Mesothelial cell of epicardium (in vitro differentiated cells): Measurements from ENCODE around the gene DPYSL4. TPM values are rescaled to one million over a fixed set of nuclear protein-coding genes. Genes with fewer than 3 reads are reported as not detected.

Source experiments
- DNase-seq, 2 experiments: peaks; one replicate each; pipeline ENCODE4 v3.0.0; 2021; ENCODE audit warnings: low spot score in 2 of 2; ENCODE audit not compliant: unreplicated experiment in 2 of 2
- H3K27ac Mint-ChIP-seq: 2 replicates; pipeline ENCODE4 v1.8.0; 2021; ENCODE audit warnings: mixed read lengths
- H3K27me3 Mint-ChIP-seq: 2 replicates; pipeline ENCODE4 v1.8.0; 2021; ENCODE audit warnings: low read depth, mixed read lengths
- H3K36me3 Mint-ChIP-seq: 2 replicates; pipeline ENCODE4 v1.8.0; 2021; ENCODE audit warnings: mixed read lengths
- H3K4me1 Mint-ChIP-seq: 2 replicates; pipeline ENCODE4 v1.8.0; 2021; ENCODE audit warnings: mixed read lengths
- H3K4me3 Mint-ChIP-seq: 2 replicates; pipeline ENCODE4 v1.8.0; 2021; ENCODE audit warnings: mild to moderate bottlenecking, moderate library complexity, mixed read lengths
- H3K9me3 Mint-ChIP-seq: 2 replicates; pipeline ENCODE4 v1.8.0; 2021; ENCODE audit warnings: mixed read lengths
- CTCF ChIP-seq: fragments of 200-600 bp; sonication (generic); IDR thresholded peaks from one replicate; pipeline ENCODE4 v1.5.0; 2021; ENCODE audit warnings: antibody characterized with exemption; ENCODE audit not compliant: unreplicated experiment
- total RNA-seq: library from RNA; stranded (reverse); gene quantifications from 3 replicates; pipeline ENCODE4 v1.2.1, GENCODE V29; 2021

Gene DPYSL4
- total RNA-seq, 1 donor from 2014 or later: 18.6 TPM

GRCh38 chr10:132203256-132204077 lies 16.7 kb downstream of the DPYSL4 start:
- Mint-ChIP-seq H3K4me3 (no peak overlapping the region), H3K27me3 (no peaks in the 10 kb centered on the region), H3K9me3 (no peaks in the 10 kb centered on the region), H3K36me3 (no peaks in the 10 kb centered on the region), H3K4me1 (no peaks in the 10 kb centered on the region), H3K27ac (no peak overlapping the region)
- no peak for TF ChIP-seq CTCF
- no peak for DNase-seq

DNA sequence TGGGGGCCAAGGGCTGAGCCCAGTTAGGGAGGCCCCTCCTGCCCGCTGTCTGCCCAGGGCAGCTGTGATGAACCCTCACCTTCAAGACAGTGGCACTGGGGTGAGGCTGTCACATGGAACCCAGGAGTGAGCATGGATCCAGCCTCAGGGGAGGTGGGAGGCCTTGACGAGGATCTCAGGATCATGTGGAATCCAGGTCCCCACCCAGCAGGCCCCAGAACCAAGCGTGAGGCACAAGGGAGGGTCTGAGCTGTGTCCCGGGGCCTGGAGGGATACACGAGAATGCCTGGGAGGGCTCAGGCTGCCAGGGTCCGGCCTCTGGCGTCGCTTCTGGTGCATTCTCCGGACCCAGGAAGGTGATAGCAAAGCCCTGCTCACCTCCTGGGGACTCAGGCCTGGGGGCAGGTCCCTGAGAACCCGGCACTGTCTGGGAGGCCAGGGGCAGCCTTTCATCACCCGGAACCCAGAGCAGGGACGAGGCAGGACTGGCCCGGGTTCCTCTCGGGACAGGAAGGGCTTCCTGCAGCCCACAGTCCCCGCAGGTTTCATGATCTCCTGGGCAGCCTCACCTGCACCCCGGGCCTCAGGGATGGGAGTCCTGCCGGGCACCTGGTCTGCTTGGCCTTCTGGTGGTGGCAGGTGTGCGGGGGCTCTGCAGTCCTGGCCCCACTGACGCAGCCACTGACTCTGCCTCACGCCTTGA lies 17.5 kb downstream of the DPYSL4 start:
- DNase-seq: no peak
- Mint-ChIP-seq H3K4me3 (no peak overlapping the region), H3K27ac (no peak overlapping the region), H3K27me3 (no peaks in the 10 kb centered on the region), H3K36me3 (no peaks in the 10 kb centered on the region), H3K9me3 (no peaks in the 10 kb centered on the region), H3K4me1 (no peaks in the 10 kb centered on the region)
- no peak for TF ChIP-seq CTCF

DNA sequence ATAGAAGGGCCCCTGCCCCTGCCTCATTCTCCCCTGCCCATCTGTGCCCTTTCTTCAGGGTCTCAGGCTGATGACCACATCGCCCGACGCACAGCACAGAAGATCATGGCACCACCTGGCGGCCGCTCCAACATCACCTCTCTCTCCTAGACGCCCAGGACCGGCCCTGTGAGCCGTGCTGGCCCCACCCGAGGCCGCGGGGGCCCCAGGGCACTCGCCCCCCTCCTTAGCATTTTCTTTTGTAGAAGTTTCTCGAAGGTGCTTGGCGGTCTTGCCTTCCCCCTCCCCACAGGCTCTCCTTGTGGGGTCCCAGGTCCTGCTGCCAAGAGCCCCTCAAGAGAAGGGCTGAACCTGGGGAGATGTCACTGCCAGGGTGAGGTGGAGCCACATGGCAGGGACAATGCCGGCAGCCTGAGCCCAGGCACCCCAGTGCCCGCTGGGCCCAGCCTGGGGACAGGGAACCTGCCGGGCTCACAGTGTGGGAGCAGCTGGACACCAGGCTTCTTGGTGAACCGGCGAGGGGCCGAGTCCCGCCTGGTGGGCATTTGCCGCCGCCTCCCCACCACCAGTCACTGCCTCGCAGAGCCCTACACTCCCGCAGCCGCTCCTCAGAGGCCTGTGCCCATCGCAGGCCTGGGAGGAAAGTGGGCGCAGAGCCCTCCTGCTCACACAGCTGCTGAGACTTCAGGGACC lies 18.2 kb downstream of the DPYSL4 start:
- Mint-ChIP-seq H3K4me1 (no peaks in the 10 kb centered on the region), H3K27ac (no peak overlapping the region), H3K4me3 (no peak overlapping the region), H3K36me3 (no peaks in the 10 kb centered on the region), H3K27me3 (no peaks in the 10 kb centered on the region), H3K9me3 (no peaks in the 10 kb centered on the region)
- DNase-seq: no peak
- TF ChIP-seq CTCF: no peak

GRCh38 chr10:132205650-132206376 lies 19.1 kb downstream of the DPYSL4 start:
- no peak for DNase-seq
- no peaks in the 10 kb centered on the region for H3K36me3 Mint-ChIP-seq
- no peaks in the 10 kb centered on the region for H3K4me1 Mint-ChIP-seq
- no peak overlapping the region for H3K4me3 Mint-ChIP-seq
- H3K9me3 Mint-ChIP-seq: no peaks in the 10 kb centered on the region
- H3K27me3 Mint-ChIP-seq: no peaks in the 10 kb centered on the region
- H3K27ac Mint-ChIP-seq: no peak overlapping the region
- no peak for TF ChIP-seq CTCF

GRCh38 chr10:132206377-132206745 lies 19.6 kb downstream of the DPYSL4 start:
- Mint-ChIP-seq H3K4me1 (no peaks in the 10 kb centered on the region), H3K9me3 (no peaks in the 10 kb centered on the region), H3K36me3 (no peaks in the 10 kb centered on the region)

More at GRCh38 chr10:132206377-132206745, 19.6 kb downstream of the DPYSL4 start:
- Mint-ChIP-seq H3K27me3 (no peaks in the 10 kb centered on the region), H3K4me3 (no peak overlapping the region), H3K27ac (no peak overlapping the region)
- TF ChIP-seq CTCF: no peak
- DNase-seq: no peak
